ENCODE data around the gene DYNC1I1. TPM values are rescaled to one million over a fixed set of nuclear protein-coding genes. Genes with fewer than 3 reads are reported as not detected.

Gene DYNC1I1
- total RNA-seq, 1 donor from 2014 or later, result 38.8 TPM

- no peak overlapping the region for H3K4me3 ChIP-seq
- no peaks in the 10 kb centered on the region for H3K9me3 ChIP-seq (replicated peaks)
- no peaks in the 10 kb centered on the region for H3K27me3 ChIP-seq (ENCODE audit: low read depth)
- TF ChIP-seq CTCF (IDR thresholded peaks at IDR 0.05; ENCODE audit: borderline replicate concordance), result no peak
- no peaks in the 10 kb centered on the region for H3K36me3 ChIP-seq
- H3K27ac ChIP-seq (replicated peaks), result no peak overlapping the region
- no peak for DNase-seq
- no peaks in the 10 kb centered on the region for H3K4me1 ChIP-seq
- intact Hi-C loops (cut with micrococcal nuclease), result no loop called here
These were observed 183.4 kb downstream of the DYNC1I1 start for GRCh38 chr7:95955748-95956147.

GRCh38 chr7:95957510-95957909 is 185.2 kb downstream of the DYNC1I1 start:
- intact Hi-C loops (cut with micrococcal nuclease), result no loop called here

GRCh38 chr7:95960706-95961244 is 188.4 kb downstream of the DYNC1I1 start:
- no peaks in the 10 kb centered on the region for H3K4me1 ChIP-seq
- DNase-seq, result no peak
- no peak overlapping the region for H3K27ac ChIP-seq (replicated peaks)
- intact Hi-C loops (cut with micrococcal nuclease), result no loop called here
- H3K4me3 ChIP-seq, result no peak overlapping the region
- no peaks in the 10 kb centered on the region for H3K9me3 ChIP-seq (replicated peaks)
- H3K27me3 ChIP-seq (ENCODE audit: low read depth), result no peaks in the 10 kb centered on the region
- no peak for TF ChIP-seq CTCF (IDR thresholded peaks at IDR 0.05; ENCODE audit: borderline replicate concordance)
- H3K36me3 ChIP-seq, result no peaks in the 10 kb centered on the region

More at GRCh38 chr7:95957510-95957909, 185.2 kb downstream of the DYNC1I1 start:
- H3K4me3 ChIP-seq, result no peak overlapping the region
- H3K27ac ChIP-seq (replicated peaks), result no peak overlapping the region
- no peaks in the 10 kb centered on the region for H3K27me3 ChIP-seq (ENCODE audit: low read depth)
- no peaks in the 10 kb centered on the region for H3K9me3 ChIP-seq (replicated peaks)
- no peak for DNase-seq
- H3K36me3 ChIP-seq, result no peaks in the 10 kb centered on the region
- H3K4me1 ChIP-seq, result no peaks in the 10 kb centered on the region
- TF ChIP-seq CTCF (IDR thresholded peaks at IDR 0.05; ENCODE audit: borderline replicate concordance), result no peak

- no peak overlapping the region for H3K27ac ChIP-seq (replicated peaks)
- H3K9me3 ChIP-seq (replicated peaks), result no peaks in the 10 kb centered on the region
- no peaks in the 10 kb centered on the region for H3K36me3 ChIP-seq
- H3K4me3 ChIP-seq, result no peak overlapping the region
- no peaks in the 10 kb centered on the region for H3K4me1 ChIP-seq
- no peaks in the 10 kb centered on the region for H3K27me3 ChIP-seq (ENCODE audit: low read depth)
- intact Hi-C loops (cut with micrococcal nuclease), result no loop called here
- TF ChIP-seq CTCF (IDR thresholded peaks at IDR 0.05; ENCODE audit: borderline replicate concordance), result no peak
- no peak for DNase-seq
These were observed 191.2 kb downstream of the DYNC1I1 start for GRCh38 chr7:95963446-95963990.

GRCh38 chr7:95971716-95972115 is 199.4 kb downstream of the DYNC1I1 start:
- Histone ChIP-seq H3K36me3 (no peaks in the 10 kb centered on the region), H3K27me3 (ENCODE audit: low read depth) (no peaks in the 10 kb centered on the region), H3K27ac (replicated peaks) (no peak overlapping the region), H3K9me3 (replicated peaks) (no peaks in the 10 kb centered on the region), H3K4me1 (peaks cover 12% of the 10 kb centered on the region), H3K4me3 (no peak overlapping the region)
- TF ChIP-seq CTCF (IDR thresholded peaks at IDR 0.05; ENCODE audit: borderline replicate concordance), result no peak
- no peak for DNase-seq
- intact Hi-C loops (cut with micrococcal nuclease), result no loop called here

Data from left ventricle myocardium inferior (tissue), 1 donor.